Jurkat, Clone E6-1 (cell line): ENCODE measurements around the gene PFDN4. TPM values are rescaled to one million over a fixed set of nuclear protein-coding genes. Genes with fewer than 3 reads are reported as not detected.

Experiments used
- DNase-seq: peaks from one replicate; pipeline ENCODE4 v3.0.0-alpha.2; 2011; ENCODE audit warnings: low read depth, low spot score
- H3K4me3 ChIP-seq: 2 replicates; pipeline ENCODE4 v1.5.1; 2011; ENCODE audit warnings: mild to moderate bottlenecking, low read length, control low read depth, moderate library complexity
- polyA plus RNA-seq: library from polyadenylated mRNA; unstranded; fragments of >200 nt; gene quantifications from one replicate; pipeline ENCODE4 v1.2.1, GENCODE V29; 2012; ENCODE audit warnings: missing spikeins; ENCODE audit not compliant: insufficient read length, insufficient read depth

PFDN4 gene, protein sequence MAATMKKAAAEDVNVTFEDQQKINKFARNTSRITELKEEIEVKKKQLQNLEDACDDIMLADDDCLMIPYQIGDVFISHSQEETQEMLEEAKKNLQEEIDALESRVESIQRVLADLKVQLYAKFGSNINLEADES
- polyA plus RNA-seq = 143 TPM

DNA sequence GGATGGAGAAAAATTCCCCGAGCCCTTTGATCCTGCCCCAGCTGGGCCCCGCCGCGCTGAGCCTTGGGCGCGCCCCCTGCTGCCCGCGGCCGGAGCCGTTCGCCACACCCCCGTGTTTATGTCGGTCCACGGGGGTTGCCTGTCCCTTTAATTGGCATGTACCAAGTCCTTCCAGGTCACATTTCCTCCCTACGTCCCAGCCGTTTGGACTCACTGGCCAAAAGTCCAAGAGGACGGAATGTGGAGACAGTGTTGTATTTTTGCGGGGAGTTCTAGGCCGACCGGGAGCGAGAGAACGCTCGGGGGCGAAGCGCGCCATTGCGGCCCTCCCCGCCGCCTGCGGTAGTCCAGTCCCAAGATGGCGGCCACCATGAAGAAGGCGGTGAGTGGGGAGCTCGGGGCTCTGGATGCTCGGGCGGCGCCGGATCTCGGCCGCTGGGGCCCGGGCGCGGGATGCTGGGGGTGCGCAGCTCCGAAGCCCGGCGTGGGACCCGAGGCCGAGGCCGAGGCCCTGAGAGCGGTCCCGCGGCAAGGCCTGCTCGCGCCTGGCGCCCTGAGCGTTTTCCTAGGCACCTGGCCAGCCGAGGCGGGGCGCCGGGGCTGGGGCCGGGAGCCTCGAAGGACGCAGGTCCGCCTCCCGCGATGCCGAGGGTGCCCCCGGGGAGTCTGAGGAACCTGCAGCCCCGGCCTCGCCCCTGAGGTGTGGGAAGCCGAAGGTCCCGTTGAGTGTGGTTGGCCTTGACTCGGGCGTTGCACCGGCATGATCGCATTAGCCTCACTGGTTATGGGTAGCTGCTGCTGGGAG, at the start of gene PFDN4:
TSS of gene PFDN4 (plus strand) at position 345 of the 805 bp plus-strand sequence. CDS start at position 359, 14 bp downstream.
- H3K4me3 ChIP-seq = peak within 1 kb of the TSS; percentile 95
- DNase-seq = peak; percentile 72

DNA sequence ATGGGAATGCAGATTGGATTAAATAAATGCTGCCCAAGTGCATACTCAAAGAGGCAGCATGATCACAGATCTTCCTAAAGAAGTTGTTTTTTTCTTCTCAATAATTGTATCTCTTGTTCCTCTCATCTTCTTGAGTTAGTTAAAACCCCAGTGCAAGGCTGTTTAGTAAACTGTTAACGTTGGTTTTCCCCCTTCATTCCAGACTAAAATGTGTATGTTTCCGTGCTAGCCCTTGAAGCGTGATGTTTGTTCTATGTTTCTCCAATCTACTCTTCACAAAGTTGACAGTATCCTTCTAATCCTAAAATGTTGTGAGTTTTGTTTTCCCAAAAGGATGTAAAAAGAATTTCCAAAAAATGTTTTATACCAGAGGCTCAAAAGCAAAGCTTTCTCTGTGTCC, 49.7 kb upstream of the PFDN4 start:
- DNase-seq = no peak
- no peak overlapping the region for H3K4me3 ChIP-seq

DNA sequence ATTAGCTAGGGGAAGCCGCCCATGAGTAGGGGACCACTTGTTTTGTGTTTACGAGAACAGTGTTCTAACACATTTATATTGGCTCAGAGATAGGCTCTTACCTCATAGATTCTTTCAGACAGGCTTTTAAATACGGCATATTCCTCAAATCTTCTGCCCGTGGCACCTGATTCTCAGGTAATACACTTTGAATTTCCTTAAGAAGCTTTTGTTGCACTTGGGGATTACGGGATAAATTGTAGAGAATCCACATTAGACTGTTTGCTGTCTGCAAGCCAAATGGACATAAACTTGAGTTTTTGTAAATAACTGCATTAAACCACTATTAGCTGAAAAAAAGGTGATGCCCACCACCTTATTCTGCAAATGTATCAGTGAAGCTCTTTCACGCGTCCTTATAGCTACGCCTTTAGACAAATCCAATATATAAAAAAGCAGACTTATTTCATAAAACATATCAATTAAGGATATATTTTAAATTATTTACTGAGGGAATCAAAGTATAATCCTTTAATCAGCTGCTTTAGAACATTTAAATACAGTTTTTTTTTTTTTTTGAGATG, 49.0 kb upstream of the PFDN4 start:
- DNase-seq = no peak
- H3K4me3 ChIP-seq = no peak overlapping the region

DNA sequence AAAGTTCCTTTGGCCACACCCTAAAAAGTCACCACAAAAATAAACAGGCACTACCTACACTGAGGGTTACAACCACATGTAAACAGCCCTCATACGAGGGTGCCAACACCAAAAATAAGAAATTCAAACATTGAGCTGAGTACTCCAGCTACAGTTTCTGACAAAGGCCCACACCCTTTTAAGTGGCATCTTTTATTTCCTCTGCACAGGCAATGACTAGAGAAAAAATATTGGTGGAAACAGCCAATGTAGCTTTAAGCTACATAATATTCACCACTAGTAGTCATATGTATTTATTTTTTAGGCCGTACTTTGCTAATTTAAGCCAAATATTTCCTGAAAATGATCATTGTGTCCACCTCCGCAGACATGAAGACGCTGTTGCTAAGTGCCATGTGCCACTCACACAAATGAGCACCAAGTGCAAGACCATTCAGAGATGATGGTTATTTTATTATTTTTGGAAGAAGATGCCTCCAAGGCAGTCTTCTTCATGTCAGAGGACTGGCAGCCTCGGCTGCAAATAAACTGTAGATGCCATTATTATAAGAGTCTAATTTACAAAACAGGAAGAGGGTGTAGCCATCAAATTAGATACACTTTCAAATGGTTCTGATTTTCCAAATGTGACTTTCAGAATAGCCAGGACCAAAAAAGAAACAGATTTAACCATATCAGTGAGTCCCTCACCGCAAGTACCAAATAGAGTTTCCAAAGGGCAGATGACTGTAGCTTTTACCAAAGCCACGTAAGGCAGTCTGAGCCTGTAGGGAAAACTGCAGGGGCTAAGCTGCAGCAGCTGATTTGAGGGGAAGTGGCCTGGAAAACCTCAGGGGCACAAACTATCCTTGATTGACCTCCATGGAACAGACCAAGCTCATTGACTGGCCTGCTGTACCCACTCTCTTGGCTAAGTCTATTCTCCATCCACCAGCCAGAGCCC, 47.6 kb upstream of the PFDN4 start:
- DNase-seq = no peak

DNA sequence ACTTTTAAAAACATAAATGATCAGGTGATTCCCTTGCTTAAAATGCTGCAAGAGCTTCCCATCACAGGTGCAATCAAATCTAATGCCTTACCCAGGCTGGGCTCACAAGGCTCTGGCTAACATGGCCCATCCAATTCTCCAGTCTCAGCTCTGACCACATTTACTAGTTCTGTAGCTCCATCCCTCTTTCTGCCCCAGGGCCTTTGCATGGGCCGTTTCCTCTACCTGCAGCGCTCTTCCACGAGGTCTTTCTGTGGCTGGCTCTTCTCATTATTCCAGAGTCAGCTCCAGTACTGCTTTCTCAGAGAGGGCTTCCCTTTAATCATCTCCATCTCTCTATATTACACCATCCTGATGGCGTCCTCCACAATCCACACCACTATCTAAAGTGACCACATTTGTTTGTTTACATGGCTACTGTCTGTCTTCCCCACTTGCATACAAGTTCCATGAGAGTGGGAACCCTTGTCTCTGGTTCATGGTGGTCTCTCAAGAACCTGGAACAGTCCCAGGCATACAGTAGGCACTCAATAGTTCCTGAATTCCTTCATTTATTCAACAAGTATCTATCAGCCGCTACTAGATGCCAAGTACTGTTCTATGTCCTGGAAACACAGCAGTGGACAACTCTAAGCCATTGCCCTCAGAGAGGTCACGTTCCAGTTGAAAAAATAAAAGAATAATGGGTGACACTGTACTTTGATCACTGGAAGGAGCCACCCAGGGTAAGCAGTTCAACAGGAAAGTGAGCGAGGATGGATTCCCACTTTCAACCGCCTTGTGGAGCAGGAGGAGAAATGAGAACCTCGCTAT, 46.7 kb upstream of the PFDN4 start:
- no peak overlapping the region for H3K4me3 ChIP-seq
- no peak for DNase-seq

More for the DNA sequence above, 47.6 kb upstream of the PFDN4 start:
- H3K4me3 ChIP-seq = no peak overlapping the region

DNA sequence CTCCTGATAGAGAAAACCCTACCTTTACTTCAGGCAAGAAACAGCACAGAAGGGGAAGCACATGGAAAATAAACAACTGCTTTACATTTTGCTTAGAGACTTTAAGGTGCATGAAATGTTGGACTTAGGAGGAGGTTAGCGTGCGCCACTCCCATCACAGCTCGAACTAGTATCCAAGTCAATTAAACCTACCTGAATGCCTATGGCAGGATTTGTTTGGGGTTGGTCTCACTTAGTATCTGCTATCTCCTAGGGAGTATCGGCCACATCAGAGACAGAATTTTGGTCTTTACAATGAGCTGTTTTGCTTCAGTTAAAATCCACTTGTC, 46.1 kb upstream of the PFDN4 start:
- DNase-seq = no peak
- no peak overlapping the region for H3K4me3 ChIP-seq

DNA sequence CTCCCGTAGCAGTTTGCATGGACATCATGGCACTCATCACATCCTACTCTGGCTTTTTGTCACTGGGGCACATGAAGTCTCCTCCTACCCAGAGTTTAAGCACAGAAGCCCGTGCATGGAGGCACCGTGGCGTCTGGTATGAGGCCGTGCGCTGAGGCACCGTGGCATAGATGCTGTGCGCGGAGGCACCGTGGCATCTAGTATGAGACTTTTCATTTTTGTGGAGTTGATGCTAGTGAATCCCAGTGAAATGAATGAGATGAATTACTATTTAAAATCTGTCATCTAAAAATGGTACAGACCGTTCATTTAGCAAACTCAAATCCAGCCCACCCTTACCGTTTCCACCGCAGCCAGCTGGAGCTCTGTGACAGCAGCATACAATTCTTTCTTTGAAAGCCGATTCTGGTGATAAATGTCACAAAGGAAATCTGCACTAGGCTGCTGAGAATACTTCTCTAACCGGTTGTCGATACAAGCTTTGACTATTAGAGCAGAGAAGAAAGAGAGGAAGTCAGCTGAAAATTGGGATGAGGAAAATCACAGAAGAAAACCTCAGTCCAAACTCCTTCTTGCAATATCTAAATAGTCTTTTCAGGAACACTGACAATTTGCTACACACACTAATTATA, 45.4 kb upstream of the PFDN4 start:
- no peak for DNase-seq
- H3K4me3 ChIP-seq = no peak overlapping the region

DNA sequence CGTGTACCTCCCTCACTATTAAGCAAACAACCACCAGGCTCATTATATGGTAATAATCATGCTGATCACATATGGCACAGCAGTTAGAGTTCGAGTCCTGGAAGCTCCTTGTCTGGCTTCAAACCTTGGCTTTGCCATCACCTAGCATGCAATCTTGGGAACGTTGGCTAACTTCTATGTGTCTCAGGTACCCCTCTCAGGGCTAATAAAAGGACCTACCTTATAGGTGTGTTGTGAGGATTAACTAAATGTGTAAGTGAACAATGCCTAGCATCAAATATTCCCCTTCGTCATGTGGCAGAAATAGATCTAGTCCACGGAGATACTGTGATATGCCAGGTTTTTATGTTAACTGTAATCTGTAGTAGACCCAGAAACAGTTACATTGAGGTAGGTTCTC, 44.5 kb upstream of the PFDN4 start:
- no peak for DNase-seq

DNA sequence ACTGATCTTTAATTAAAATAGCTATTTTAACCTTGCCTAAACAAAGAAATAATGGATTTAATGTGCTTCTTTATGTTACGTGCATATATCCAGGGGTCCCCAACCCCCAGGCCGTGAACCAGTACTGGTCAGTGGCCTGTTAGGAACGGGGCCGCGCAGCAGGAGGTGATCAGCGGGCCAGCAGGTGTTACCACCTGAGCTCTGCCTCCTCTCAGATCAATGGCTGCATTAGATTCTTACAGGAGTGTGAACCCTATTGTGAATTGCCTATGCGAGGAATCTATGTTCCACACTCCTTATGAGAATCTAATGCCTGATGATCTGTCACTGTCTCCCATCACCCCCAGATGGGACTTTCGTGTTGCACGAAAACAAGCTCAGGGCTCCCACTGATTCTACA, 42.9 kb upstream of the PFDN4 start:
- DNase-seq = no peak
- H3K4me3 ChIP-seq = no peak overlapping the region

More for the DNA sequence above, 44.5 kb upstream of the PFDN4 start:
- H3K4me3 ChIP-seq = no peak overlapping the region

DNA sequence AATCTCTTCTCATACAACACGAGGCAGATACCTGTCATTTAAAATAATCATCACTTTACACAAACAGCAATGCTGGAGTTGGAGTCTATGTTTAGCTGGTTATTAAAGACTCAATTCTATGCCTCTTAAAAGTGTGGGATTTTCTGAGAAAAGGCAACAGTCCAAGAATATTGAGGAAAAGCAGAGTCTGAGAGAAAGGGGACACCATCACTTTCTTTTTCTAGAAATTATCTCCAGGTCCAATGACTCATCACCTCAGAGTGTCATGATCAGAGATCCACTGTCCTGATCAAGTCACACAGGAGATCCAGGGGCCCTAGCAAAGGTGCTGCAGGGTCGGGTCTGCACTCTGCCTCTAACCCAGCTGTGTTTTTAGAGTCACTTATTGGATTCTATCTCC, 42.1 kb upstream of the PFDN4 start:
- DNase-seq = no peak
- H3K4me3 ChIP-seq = no peak overlapping the region

DNA sequence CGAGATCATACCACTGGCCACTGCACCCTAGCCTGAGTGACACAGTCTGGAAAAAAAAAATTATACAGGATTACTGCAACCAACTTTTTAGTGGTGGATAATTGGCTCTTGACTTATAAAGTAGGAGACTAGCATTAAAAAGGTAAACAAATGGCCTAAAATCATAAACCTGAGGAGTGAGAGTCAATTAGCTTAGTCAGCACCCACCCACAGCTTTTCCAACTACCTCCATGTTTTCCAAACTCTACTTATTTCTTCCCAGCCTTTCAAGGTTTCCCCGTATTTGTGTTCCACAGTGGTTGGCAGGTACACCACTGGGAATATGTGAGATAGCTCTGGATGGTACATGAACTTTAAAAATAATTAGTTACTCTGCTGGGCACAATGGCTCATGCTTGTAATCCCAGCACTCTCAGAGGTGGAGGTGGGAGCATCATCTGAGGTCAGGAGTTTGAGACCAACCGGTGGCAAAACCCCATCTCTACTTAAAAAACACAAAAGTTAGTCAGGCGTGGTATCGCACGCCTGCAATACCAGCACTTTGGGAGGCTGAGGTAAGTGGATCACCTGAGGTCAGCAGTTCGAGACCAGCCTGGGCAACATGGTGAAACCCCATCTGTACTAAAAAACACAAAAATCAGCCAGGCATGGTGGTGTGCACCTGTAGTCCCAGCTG, 40.8 kb upstream of the PFDN4 start:
- no peak overlapping the region for H3K4me3 ChIP-seq

DNA sequence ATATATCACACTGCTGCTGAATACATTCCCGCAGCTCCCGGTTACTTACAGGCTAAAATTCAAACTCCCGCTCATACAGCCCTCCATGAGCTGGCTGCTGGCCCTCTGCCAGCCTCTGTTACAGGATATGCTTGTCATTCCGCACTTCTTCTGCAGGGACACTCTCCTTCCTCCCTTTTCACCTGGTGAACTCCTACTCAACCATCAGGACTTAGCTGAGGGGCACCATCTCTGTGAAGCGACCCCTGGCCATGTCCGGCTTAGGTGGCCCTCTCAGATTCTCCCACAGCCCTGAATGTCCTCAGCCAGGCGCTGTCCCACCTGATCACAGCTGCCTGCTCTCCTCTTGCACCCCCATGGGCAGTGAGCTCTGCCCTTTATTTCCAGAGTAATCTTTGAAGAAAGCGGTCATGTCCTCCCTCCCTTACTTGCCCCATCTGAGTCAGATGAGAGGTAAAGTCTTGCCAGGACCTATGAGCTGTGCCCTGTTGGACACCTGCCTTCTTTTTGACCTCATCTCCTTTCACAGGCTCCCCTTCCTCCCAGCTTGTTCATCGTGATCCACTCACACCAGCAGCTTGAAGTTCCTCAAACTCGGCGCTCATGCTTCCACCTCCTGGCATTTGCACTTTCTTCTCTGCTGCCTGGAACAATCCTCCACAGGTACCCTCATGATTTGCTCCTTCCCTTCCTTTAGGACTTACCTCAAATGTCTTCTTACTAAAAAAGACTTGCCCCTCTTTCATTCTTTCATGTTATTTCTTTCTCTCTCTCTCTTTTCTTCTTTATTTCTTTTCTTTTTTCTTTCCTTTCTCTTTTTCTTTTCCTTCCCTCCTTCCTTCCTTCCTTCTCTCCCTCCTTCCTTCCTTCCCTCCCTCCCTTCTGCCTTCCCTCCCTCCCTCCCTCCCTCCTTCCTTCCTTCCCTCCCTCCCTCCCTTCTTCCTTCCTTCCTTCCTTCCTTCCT, 39.7 kb upstream of the PFDN4 start:
- no peak overlapping the region for H3K4me3 ChIP-seq
- no peak for DNase-seq

More for the DNA sequence above, 40.8 kb upstream of the PFDN4 start:
- no peak for DNase-seq

DNA sequence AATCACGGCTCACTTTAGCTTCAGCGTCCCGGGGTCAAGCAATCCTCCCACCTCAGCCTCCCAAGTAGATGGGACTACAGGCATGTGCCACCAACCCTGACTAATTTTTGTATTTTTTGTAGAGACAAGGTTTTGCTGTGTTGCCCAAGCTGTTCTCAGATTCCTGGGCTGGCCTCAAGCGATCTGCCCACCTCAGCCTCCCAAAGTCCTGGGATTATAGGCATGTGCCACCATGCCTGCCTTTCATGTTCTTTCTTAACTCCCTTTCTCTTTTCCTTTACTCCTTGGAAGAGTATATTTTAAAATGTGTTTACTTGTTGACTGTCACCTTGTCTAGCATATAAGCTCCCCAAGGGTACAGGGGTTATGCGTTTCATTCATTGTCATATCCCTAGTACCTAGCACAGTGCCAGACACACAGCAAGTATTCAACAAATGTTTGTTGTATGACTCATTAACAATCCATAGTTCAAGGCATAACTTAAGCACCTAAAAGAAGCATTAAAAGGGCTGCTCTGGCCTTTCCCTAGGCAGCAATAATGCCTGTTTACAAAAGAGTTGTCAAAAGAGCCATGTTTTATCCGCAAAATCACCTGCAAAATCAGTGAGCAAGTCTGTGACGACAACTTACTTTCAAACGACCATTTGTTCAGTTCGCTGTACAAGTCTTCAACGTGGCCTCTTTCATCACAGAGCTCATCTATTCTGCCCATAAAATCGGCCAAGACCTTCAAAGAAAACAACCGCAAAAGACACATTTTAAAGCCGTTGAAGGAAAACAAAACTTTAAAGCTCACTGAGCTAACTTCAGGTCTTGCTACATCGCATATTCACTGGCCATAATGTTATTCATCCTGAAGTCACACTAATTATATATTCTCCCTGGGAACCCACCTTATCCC, 38.7 kb upstream of the PFDN4 start:
- no peak overlapping the region for H3K4me3 ChIP-seq
- DNase-seq = no peak

DNA sequence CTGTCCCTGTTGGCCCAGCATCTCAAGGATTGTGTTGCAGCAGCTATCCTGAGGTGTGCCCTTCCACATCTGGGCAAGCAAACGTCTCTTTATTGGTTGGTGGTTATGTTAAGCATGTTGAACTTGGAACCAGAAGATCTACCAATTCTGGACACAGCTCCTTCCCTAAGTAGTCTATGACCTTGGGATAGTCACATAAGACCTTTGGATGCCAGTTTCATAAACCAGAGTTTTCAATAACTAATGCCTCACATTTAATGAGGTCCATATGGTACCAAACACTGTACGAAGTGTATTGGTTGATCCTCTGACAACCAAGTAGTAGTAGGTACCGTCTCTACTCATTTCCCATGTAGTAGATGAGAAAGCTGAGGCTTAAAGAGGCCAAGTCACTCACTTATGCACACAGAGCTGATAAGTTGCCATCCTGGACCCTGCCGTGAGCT, 37.8 kb upstream of the PFDN4 start:
- H3K4me3 ChIP-seq = no peak overlapping the region

DNA sequence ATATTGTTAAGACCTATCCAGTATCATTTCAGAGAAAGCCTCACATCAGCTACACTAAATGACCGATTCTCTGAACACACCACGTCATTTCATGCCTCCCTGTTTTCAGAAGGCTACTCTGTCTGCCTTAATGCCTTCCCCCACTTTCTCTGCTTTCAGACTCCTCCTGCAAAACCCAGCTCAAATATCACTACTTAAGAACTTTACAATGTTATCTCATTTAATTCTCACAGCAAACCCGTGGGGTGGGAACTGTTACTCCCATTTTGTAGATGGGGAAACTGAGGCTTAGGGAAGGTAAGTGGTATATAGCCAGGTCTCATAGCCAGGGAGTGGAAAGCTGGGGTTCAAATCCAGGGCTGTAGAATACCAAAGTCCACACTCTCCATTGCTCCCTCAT, 36.9 kb upstream of the PFDN4 start:
- H3K4me3 ChIP-seq = no peak overlapping the region
- DNase-seq = no peak

More for the DNA sequence above, 37.8 kb upstream of the PFDN4 start:
- DNase-seq = no peak

DNA sequence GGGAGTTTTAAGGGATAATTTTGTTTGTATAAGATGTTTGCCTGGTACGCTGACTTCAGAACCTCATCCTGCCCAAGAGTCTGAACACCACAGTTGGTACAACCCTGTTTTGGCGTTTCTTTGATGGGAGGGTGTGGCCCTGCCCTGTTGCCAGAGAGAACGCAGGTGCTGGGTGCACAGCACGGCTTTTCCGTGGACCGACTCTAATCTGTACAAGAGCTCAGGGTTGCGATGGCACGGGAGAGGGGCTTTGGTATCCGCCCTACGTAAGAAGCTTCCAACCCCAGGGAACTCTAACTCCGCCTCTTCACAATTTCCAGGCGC, 35.4 kb upstream of the PFDN4 start:
- DNase-seq = no peak
- H3K4me3 ChIP-seq = no peak overlapping the region
